HG03095 (cell line): ENCODE measurements around the gene BTN3A1.
"Not testable (repeated sequence)": the region's sequence is repeated elsewhere in the genome, so short reads cannot be mapped to it uniquely, and the experiment has no call there.

Source experiments
- ATAC-seq: cut with Tn5 transposase; IDR thresholded peaks from one replicate; pipeline ENCODE4 v1.9.1; 2021; ENCODE audit warnings: moderate library complexity; ENCODE audit not compliant: unreplicated experiment

BTN3A1 gene

GRCh38 chr6:26412954-26413353 is 10.9 kb downstream of the BTN3A1 start:
- no peak for ATAC-seq

DNA sequence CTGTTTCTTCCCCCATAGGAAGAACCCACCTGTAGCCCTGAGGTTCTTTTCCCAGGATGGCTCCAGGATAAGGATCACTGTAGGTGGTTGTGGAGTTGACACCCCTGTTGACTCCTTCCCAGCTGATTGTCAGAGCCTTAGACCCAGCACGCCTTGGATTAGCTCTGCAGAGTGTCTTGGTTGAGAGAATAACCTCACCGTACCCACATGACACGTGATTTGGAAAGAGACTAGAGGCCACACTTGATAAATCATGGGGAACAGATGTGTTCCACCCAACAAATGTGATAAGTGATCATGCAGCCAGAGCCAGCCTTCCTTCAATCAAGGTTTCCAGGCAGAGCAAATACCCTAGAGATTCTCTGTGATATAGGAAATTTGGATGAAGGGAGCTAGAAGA is 12.2 kb downstream of the BTN3A1 start:
- no peak for ATAC-seq

DNA sequence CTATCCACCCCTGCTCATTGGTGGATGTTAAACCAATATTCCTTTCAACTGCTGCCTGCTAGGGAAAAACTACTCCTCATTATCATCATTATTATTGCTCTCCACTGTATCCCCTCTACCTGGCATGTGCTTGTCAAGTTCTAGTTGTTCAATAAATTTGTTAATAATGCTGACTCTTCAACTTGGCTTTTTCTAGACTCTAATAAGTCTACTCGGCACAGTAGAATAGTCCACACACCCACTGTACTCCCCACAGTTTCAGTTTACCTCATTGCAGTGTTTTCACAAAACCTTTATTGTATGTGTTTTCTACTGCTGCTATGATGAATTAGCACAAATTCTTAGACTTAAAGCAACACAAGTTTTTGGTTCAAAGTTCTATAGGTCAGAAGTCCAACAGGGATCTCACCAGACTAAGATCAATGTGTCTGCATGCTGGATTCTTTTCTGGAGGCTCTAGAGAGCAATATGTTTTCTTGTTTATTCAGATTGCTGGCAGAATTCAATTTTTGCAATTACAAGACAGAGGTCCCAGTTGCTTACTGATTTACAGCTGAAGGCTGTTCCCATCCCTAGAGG is 13.1 kb downstream of the BTN3A1 start:
- ATAC-seq, result no peak

DNA sequence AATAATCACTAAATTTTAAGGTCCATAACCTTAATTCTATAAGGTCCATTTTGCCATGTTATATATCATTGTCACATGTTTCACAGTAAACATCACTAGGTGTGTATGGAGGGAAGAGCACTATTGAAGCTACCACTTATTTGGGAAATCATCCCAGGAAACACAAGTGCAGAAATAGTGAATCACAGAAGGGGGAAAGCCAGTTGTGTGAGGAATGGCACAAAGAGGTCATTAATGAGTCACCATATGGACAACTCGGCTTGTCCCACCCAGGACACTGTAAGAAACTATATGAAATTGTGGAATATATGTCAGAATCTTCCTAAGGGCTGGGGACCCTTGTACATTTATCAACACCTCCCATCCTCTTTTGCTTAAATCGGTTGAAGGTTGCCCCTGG is 13.7 kb downstream of the BTN3A1 start:
- no peak for ATAC-seq

DNA sequence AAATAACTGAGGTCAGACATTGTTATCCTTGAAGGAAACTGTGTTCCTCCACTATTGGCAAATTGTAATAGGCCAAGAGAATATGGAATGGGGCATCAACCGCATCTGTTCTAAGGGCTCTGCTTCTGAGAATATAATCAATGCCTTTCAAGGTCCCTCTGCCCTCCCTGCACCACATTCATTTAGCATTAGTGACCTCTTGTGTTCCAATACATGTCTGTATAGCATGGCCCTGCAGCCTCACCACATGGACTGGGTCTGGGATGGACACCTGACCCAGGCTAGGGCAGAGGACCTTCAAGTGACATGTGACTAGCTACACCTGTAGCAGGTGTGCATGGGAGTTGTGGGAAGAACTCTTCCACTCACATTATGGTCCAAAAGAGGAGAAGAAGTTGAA is 14.2 kb downstream of the BTN3A1 start:
- no peak for ATAC-seq

GRCh38 chr6:26418077-26418476 is 16.0 kb downstream of the BTN3A1 start:
- not testable (repeated sequence) for ATAC-seq

GRCh38 chr6:26418795-26419194 is 16.7 kb downstream of the BTN3A1 start:
- not testable (repeated sequence) for ATAC-seq

DNA sequence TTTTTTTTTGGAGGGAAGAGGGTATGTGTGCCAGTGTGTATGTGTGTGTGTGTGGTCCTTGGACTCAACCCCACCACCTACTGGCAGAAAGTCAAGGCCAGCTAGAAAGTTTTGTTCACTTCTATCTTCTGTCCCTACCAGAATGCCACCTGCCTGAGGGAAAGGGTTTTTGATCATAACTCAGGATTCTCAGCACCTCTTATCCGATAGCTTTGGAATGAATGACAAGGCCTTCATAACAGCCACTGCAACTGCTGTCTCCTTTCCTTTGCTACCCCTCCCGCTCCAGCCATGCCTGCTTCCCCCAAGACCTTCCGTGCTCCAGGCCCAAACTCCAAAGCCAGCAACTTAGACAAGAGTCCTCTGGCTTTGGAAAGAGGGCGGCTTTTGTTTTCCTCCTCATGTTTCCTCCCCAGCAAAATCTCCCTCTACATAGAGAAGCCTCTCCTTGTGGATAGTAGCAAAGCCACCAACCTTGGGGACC is 18.7 kb downstream of the BTN3A1 start:
- ATAC-seq, result no peak

- peak; percentile 88 for ATAC-seq
These were observed 19.4 kb downstream of the BTN3A1 start for GRCh38 chr6:26421259-26422144.

DNA sequence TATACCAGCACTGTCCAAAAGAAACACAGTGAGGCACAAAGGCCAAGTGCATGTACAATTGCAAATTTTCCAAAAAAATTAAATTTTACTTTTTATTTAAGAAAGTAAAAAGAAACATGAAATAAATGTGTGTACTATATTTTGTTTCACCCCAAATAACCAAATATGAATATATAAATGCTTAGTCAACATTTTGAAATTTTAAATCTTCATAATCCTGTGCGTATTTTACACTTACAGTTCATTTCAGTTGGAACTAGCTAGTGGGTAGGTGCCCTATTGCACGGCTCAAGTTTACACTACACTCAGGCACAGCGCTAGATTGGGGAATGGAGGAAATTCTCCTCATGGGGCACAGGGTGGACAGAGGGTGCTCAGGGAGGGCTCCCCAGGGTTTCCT is 20.3 kb downstream of the BTN3A1 start:
- ATAC-seq, result no peak

DNA sequence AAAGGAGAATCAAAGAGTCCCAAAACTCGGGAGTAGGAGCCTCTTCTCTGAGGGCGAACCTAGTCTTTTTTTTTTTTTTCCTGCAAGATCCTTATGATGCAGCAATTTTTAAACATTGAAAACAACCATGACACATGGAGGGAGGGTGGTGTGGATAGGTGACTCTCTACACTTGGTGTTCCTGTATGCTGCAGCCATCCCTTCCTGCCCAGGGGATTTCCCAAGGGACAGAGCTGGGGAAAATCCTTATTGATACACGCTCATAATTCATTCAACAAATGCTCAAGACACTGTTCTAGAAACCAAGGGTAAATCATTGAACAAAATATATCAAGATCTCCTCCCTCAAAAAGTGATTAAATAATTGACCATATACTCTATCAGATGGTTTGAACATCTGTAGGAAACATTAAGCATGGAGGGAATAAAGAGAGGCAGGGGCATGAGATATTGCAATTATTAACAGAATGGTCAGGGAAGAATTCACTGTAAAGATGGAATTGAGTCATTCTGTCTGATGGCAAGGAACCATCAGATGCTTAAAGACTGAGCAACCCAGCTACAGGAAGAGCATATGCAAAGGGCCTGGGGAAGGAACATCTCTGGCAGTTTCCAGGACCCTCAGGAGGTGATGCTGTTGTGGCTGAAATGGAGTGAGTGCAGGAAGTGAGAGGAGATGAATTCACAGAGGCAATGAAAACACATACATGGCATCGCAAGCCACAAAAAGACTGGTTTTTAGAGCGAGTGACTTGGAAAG is 24.8 kb downstream of the BTN3A1 start:
- ATAC-seq, result no peak

GRCh38 chr6:26427451-26427809 is 25.4 kb downstream of the BTN3A1 start:
- ATAC-seq, result no peak

- no peak for ATAC-seq
These were observed 26.1 kb downstream of the BTN3A1 start for GRCh38 chr6:26428206-26428605.

DNA sequence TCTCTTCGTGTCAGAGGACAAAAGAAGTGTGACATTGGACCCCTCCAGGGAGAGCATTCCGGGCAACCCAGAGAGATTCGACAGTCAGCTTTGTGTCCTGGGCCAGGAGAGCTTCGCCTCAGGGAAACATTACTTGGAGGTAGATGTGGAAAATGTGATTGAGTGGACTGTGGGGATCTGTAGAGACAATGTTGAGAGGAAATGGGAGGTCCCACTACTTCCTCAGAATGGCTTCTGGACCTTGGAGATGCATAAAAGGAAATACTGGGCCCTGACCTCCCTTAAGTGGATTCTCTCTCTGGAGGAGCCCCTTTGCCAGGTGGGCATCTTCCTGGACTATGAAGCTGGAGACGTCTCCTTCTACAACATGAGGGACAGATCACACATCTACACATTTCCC is 28.7 kb downstream of the BTN3A1 start:
- ATAC-seq, result no peak

GRCh38 chr6:26431258-26432172 is 29.4 kb downstream of the BTN3A1 start:
- ATAC-seq, result no peak

DNA sequence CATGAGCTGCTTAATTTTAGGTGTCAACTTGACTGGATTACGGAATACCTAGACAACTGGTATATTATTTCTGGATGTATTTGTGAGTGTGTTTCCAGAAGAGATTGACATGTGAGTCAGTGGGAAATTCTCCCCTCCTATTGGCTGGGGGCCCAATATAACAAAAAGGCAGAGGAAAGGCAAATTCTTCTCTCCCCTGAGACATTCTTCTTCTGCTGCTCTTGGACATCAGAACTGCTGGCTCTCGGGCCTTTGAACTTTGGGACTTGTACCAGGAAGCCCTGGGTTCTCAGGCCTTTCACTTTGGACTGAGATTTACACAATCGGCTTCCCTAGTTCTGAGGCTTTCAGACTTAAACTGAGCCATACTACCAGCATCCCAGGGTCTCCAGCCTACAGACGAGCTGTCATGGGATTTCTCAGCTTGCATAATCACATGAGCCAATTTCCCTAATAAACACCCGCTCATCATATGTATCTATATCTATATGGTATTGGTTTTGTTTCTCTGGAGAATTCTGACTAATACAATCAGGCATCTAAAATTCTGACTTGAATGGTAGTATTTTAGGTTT is 30.6 kb downstream of the BTN3A1 start:
- ATAC-seq, result no peak

- ATAC-seq, result not testable (repeated sequence)
These were observed 31.6 kb downstream of the BTN3A1 start for GRCh38 chr6:26433680-26434079.

- ATAC-seq, result no peak
These were observed 33.9 kb downstream of the BTN3A1 start for GRCh38 chr6:26436018-26436417.

DNA sequence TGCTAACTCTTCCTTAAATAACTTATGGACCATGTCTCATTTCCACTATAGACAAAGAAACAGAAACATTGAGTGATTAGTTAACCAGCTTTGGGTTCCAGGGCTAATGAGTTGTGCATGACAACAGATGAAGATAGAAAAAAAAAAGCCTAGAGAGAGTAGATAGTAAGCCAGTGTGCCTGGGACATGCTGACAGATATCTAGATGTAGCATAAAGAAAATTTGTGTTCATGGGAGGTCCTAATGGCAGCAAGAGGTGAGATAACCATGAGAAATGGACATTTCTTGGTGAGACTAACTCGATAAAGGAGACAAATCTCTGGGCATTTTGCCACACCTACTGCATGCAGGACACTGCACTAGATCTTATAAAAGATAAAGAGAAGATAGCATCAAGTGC is 35.5 kb downstream of the BTN3A1 start:
- no peak for ATAC-seq

- no peak for ATAC-seq
These were observed 35.9 kb downstream of the BTN3A1 start for GRCh38 chr6:26438000-26438399.
